Glomerular visceral epithelial cell (primary cell): ENCODE results near the gene MAP3K8.
A peak's percentile ranks its signal among the peaks of the same experiment; 100 is the strongest.

Experiments
- DNase-seq: peaks from one replicate; pipeline ENCODE4 v3.0.0-alpha.2; 2016; ENCODE audit errors: extremely low spot score

MAP3K8 gene

GRCh38 chr10:30490289-30491000 lies 56.5 kb downstream of the MAP3K8 start:
- DNase-seq, result no peak

- DNase-seq, result no peak
Observed at GRCh38 chr10:30491204-30491915, 57.4 kb downstream of the MAP3K8 start.

GRCh38 chr10:30491916-30492515 lies 58.0 kb downstream of the MAP3K8 start:
- DNase-seq, result no peak

- peak; percentile 26 for DNase-seq
Observed at GRCh38 chr10:30493609-30494530, 59.9 kb downstream of the MAP3K8 start.

GRCh38 chr10:30494558-30494957 lies 60.6 kb downstream of the MAP3K8 start:
- DNase-seq, result no peak

GRCh38 chr10:30495687-30496086 lies 61.7 kb downstream of the MAP3K8 start:
- DNase-seq, result no peak

GRCh38 chr10:30499816-30500215 lies 65.8 kb downstream of the MAP3K8 start:
- no peak for DNase-seq

GRCh38 chr10:30500534-30500933 lies 66.5 kb downstream of the MAP3K8 start:
- DNase-seq, result no peak

- DNase-seq, result no peak
Observed at GRCh38 chr10:30500963-30501504, 67.0 kb downstream of the MAP3K8 start.

- peak; percentile 10 for DNase-seq
Observed at GRCh38 chr10:30502266-30503060, 68.5 kb downstream of the MAP3K8 start.

GRCh38 chr10:30503700-30504266 lies 69.8 kb downstream of the MAP3K8 start:
- DNase-seq, result no peak

GRCh38 chr10:30505543-30506298 lies 71.7 kb downstream of the MAP3K8 start:
- DNase-seq, result no peak

GRCh38 chr10:30509508-30509907 lies 75.5 kb downstream of the MAP3K8 start:
- DNase-seq, result no peak

GRCh38 chr10:30510184-30510931 lies 76.4 kb downstream of the MAP3K8 start:
- DNase-seq, result peak; percentile 58

GRCh38 chr10:30510932-30511700 lies 77.1 kb downstream of the MAP3K8 start:
- DNase-seq, result no peak
